SK-N-SH treated with all-trans-retinoic acid at 6 μM for 48 hours (cell line): ENCODE results near the gene NDFIP1.

Source experiments
- ATAC-seq: fragments of 200-7000 bp; cut with Tn5 transposase; 3 replicates; pipeline ENCODE4 v1.9.1; 2020; ENCODE audit warnings: mild to moderate bottlenecking, moderate library complexity
- ARNTL ChIP-seq: fragments of 450-650 bp; formaldehyde crosslinking; IDR thresholded peaks from 2 replicates; pipeline ENCODE4 v1.5.0; 2020; ENCODE audit warnings: low read depth, mild to moderate bottlenecking, moderate library complexity, borderline replicate concordance
- BACH2 ChIP-seq: fragments of 250-450 bp; sonication (Bioruptor Pico); IDR thresholded peaks from 2 replicates; pipeline ENCODE4 v1.9.0; 2021; ENCODE audit warnings: mild to moderate bottlenecking, borderline replicate concordance
- CREB5 ChIP-seq: fragments of 250-450 bp; sonication (Bioruptor Pico); IDR thresholded peaks from 2 replicates; pipeline ENCODE4 v1.5.1; 2020; ENCODE audit warnings: low read depth, mild to moderate bottlenecking, moderate library complexity
- CSDC2 ChIP-seq: fragments of 250-450 bp; sonication (Bioruptor Pico); IDR thresholded peaks from 2 replicates; pipeline ENCODE4 v1.5.0; 2020; ENCODE audit warnings: mild to moderate bottlenecking, moderate library complexity
- CSRNP3 ChIP-seq: fragments of 250-450 bp; sonication (Bioruptor Pico); IDR thresholded peaks from 2 replicates; pipeline ENCODE4 v1.5.1; 2021; ENCODE audit warnings: mild to moderate bottlenecking, moderate library complexity
- ESRRG ChIP-seq: fragments of 250-450 bp; sonication (Bioruptor Pico); IDR thresholded peaks from 2 replicates; pipeline ENCODE4 v1.6.1; 2021; ENCODE audit warnings: mild to moderate bottlenecking
- GLIS3 ChIP-seq: fragments of 250-450 bp; sonication (Bioruptor Pico); IDR thresholded peaks from 2 replicates; pipeline ENCODE4 v1.5.0; 2020; ENCODE audit warnings: mild to moderate bottlenecking, moderate library complexity
- ISL1 ChIP-seq: fragments of 250-450 bp; sonication (Bioruptor Pico); IDR thresholded peaks from 2 replicates; pipeline ENCODE4 v2.1.2; 2022; ENCODE audit warnings: mild to moderate bottlenecking, moderate library complexity
- OSR1 ChIP-seq: fragments of 250-450 bp; sonication (Bioruptor Pico); IDR thresholded peaks from 2 replicates; pipeline ENCODE4 v1.8.0; 2022; ENCODE audit warnings: moderate library complexity, mild to moderate bottlenecking, inconsistent platforms
- PATZ1 ChIP-seq: fragments of 250-450 bp; sonication (Bioruptor Pico); IDR thresholded peaks from 2 replicates; pipeline ENCODE4 v1.8.0; 2020; ENCODE audit warnings: mild to moderate bottlenecking, moderate library complexity, borderline replicate concordance
- POU6F1 ChIP-seq: fragments of 250-450 bp; sonication (Bioruptor Pico); IDR thresholded peaks from 2 replicates; pipeline ENCODE4 v1.8.0; 2021; ENCODE audit warnings: low read depth, mild to moderate bottlenecking, moderate library complexity, borderline replicate concordance
- PPARA ChIP-seq: fragments of 250-450 bp; sonication (Bioruptor Pico); IDR thresholded peaks from 2 replicates; pipeline ENCODE4 v1.5.0; 2020; ENCODE audit warnings: mild to moderate bottlenecking, borderline replicate concordance
- SNAI2 ChIP-seq: fragments of 250-450 bp; sonication (Bioruptor Pico); IDR thresholded peaks from 2 replicates; pipeline ENCODE4 v1.5.0; 2020; ENCODE audit warnings: mild to moderate bottlenecking, moderate library complexity
- TCF4 ChIP-seq: fragments of 250-450 bp; sonication (Bioruptor Pico); IDR thresholded peaks from 2 replicates; pipeline ENCODE4 v1.8.0; 2021; ENCODE audit warnings: mild to moderate bottlenecking, moderate library complexity, borderline replicate concordance
- TOX ChIP-seq: fragments of 250-450 bp; sonication (Bioruptor Pico); IDR thresholded peaks from 2 replicates; pipeline ENCODE4 v1.8.0; 2021; ENCODE audit warnings: mild to moderate bottlenecking, moderate library complexity, borderline replicate concordance
- ZC3H10 ChIP-seq: fragments of 250-450 bp; sonication (Bioruptor Pico); IDR thresholded peaks from 2 replicates; pipeline ENCODE4 v1.5.1; 2021; ENCODE audit warnings: mild to moderate bottlenecking, moderate library complexity
- ZFP3 ChIP-seq: fragments of 250-450 bp; sonication (Bioruptor Pico); IDR thresholded peaks from 2 replicates; pipeline ENCODE4 v1.5.0; 2020; ENCODE audit warnings: mild to moderate bottlenecking, moderate library complexity
- ZFP30 ChIP-seq: fragments of 450-650 bp; formaldehyde crosslinking; IDR thresholded peaks from 2 replicates; pipeline ENCODE4 v1.5.0; 2022; ENCODE audit warnings: mild to moderate bottlenecking, moderate library complexity
- ZNF565 ChIP-seq: fragments of 450-650 bp; formaldehyde crosslinking; conservative IDR thresholded peaks from 2 replicates; pipeline ENCODE4 v1.5.0; 2020; ENCODE audit warnings: low read depth, mild to moderate bottlenecking, moderate library complexity
- ZNF8 ChIP-seq: fragments of 450-650 bp; formaldehyde crosslinking; IDR thresholded peaks from 2 replicates; pipeline ENCODE4 v1.5.0; 2020; ENCODE audit warnings: mild to moderate bottlenecking, moderate library complexity
- TF ChIP-seq, protein P1 (sequence below): fragments of 250-450 bp; sonication (Bioruptor Pico); IDR thresholded peaks from 2 replicates; pipeline ENCODE4 v1.5.0; 2020; ENCODE audit warnings: mild to moderate bottlenecking, moderate library complexity

The NDFIP1 gene

GRCh38 chr5:142193114-142193428 lies 84.5 kb downstream of the NDFIP1 start:
- ATAC-seq, result no peak

DNA sequence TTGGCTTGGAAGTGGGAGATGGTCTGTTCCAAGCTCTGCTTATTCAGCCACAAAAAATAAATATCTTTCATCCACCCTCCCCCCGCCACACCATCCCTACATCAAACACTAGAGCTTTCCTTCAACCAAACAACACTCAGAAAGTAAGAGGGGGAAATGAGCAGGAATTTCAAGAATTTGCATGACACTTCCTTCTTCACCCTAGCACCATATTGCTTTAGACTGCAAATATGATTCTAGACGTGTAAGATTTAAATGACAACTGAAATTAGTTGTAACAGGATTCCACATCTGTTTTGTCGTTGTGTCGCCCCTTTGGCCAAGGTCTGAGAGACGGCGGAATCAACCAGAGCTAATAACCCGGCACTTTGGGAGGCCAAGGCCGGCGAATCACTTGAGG lies 88.5 kb downstream of the NDFIP1 start:
- no peak for ATAC-seq
- no peak for TF ChIP-seq TCF4
- TF ChIP-seq SNAI2 (CRISPR knock-in tag), result no peak
- TF ChIP-seq ISL1 (CRISPR knock-in tag), result no peak
- no peak for TF ChIP-seq ESRRG (CRISPR knock-in tag)
- no peak for TF ChIP-seq ZFP30 (CRISPR knock-in tag)
- TF ChIP-seq ZC3H10 (CRISPR knock-in tag), result no peak
- TF ChIP-seq ZFP3 (CRISPR knock-in tag), result no peak

More at GRCh38 chr5:142193114-142193428, 84.5 kb downstream of the NDFIP1 start:
- no peak for TF ChIP-seq ARNTL
- no peak for TF ChIP-seq ZNF8 (CRISPR knock-in tag)
- TF ChIP-seq ZNF565 (CRISPR knock-in tag), result no peak
- no peak for TF ChIP-seq ZC3H10 (CRISPR knock-in tag)
- no peak for TF ChIP-seq TOX
- no peak for TF ChIP-seq TCF4
- TF ChIP-seq SNAI2 (CRISPR knock-in tag), result no peak
- no peak for TF ChIP-seq ZFP30 (CRISPR knock-in tag)
- no peak for TF ChIP-seq ISL1 (CRISPR knock-in tag)
- no peak for TF ChIP-seq ESRRG (CRISPR knock-in tag)
- no peak for TF ChIP-seq GLIS3 (CRISPR knock-in tag)
- TF ChIP-seq OSR1 (CRISPR knock-in tag), result no peak
- TF ChIP-seq, protein P1, sequence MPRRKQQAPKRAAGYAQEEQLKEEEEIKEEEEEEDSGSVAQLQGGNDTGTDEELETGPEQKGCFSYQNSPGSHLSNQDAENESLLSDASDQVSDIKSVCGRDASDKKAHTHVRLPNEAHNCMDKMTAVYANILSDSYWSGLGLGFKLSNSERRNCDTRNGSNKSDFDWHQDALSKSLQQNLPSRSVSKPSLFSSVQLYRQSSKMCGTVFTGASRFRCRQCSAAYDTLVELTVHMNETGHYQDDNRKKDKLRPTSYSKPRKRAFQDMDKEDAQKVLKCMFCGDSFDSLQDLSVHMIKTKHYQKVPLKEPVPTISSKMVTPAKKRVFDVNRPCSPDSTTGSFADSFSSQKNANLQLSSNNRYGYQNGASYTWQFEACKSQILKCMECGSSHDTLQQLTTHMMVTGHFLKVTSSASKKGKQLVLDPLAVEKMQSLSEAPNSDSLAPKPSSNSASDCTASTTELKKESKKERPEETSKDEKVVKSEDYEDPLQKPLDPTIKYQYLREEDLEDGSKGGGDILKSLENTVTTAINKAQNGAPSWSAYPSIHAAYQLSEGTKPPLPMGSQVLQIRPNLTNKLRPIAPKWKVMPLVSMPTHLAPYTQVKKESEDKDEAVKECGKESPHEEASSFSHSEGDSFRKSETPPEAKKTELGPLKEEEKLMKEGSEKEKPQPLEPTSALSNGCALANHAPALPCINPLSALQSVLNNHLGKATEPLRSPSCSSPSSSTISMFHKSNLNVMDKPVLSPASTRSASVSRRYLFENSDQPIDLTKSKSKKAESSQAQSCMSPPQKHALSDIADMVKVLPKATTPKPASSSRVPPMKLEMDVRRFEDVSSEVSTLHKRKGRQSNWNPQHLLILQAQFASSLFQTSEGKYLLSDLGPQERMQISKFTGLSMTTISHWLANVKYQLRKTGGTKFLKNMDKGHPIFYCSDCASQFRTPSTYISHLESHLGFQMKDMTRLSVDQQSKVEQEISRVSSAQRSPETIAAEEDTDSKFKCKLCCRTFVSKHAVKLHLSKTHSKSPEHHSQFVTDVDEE (CRISPR knock-in tag), result no peak
- no peak for TF ChIP-seq CSDC2 (CRISPR knock-in tag)
- no peak for TF ChIP-seq PPARA (CRISPR knock-in tag)
- no peak for TF ChIP-seq PATZ1 (CRISPR knock-in tag)
- TF ChIP-seq CREB5 (CRISPR knock-in tag), result no peak

DNA sequence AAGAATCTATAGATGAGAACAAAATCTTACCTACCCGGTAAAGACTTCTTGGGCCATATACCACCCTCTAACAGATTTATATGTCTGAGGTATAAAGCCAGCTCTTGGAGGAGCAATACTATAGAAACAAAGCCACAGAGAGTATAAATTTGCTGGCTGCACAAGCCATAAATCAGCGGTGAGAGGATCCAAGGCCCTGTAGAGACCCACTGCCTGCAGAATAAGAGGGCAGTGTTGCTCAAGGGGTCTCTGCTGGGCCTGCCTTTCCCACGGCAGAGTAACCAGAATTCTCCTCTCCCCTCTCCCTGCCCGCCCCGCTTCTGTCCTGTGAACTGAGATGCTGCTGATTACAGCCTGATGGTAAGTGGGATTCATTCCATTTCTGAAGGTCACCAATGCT lies 89.2 kb downstream of the NDFIP1 start:
- TF ChIP-seq GLIS3 (CRISPR knock-in tag) (no peak), ZFP30 (CRISPR knock-in tag) (no peak), ESRRG (CRISPR knock-in tag) (no peak), ZC3H10 (CRISPR knock-in tag) (no peak), CSDC2 (CRISPR knock-in tag) (no peak), OSR1 (CRISPR knock-in tag) (no peak), ZNF8 (CRISPR knock-in tag) (no peak)
- ATAC-seq, result no peak

DNA sequence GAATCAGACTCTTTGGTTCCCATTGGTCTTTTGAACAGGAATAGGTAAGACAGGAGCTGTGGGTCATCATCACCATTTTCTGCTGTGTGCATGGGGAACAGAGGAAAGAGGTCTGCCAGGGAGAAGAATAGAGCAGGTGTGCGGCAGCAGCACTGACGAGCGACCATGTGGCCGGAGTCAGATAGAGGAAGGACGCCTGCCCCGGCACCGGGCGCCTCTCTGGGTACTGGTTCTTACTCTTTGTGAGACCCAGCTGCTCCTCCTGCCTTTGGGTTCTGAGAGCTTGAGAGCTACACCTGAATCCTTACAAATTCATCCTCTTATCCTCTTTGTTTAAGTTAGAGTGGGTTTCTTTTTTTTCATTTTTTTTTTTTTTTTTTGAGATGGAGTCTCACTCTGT lies 90.8 kb downstream of the NDFIP1 start:
- no peak for ATAC-seq
- TF ChIP-seq BACH2, result no peak
- TF ChIP-seq, protein P1 (CRISPR knock-in tag), result no peak
- no peak for TF ChIP-seq ESRRG (CRISPR knock-in tag)
- no peak for TF ChIP-seq POU6F1
- TF ChIP-seq CSDC2 (CRISPR knock-in tag), result no peak
- no peak for TF ChIP-seq CSRNP3 (CRISPR knock-in tag)
- TF ChIP-seq ZFP30 (CRISPR knock-in tag), result no peak
- TF ChIP-seq CREB5 (CRISPR knock-in tag), result no peak
- no peak for TF ChIP-seq ISL1 (CRISPR knock-in tag)
- TF ChIP-seq ZNF8 (CRISPR knock-in tag), result no peak
- TF ChIP-seq TCF4, result no peak
- TF ChIP-seq PPARA (CRISPR knock-in tag), result no peak
- no peak for TF ChIP-seq GLIS3 (CRISPR knock-in tag)
- no peak for TF ChIP-seq ARNTL
